ENCODE measurements around the gene GOLGA6L10. TPM values are rescaled to one million over a fixed set of nuclear protein-coding genes. Genes with fewer than 3 reads are reported as not detected.
"Not testable (repeated sequence)": the region's sequence is repeated elsewhere in the genome, so short reads cannot be mapped to it uniquely, and the experiment has no call there.

Gene GOLGA6L10
- total and polyA plus RNA-seq, 2 of the 4 experiments (the other 2 are of a cell fraction), result under 0.01 to 0.79 TPM

GRCh38 chr15:82338053-82338452, 11.2 kb downstream of the GOLGA6L10 start:
- BruUV-seq (replicated peaks); H3K23ac ChIP-seq (ENCODE audit: low read depth, low read length); H4K91ac ChIP-seq (ENCODE audit: insufficient read depth, low read depth, low read length); POLR2A ChIA-PET (ENCODE audit: unreplicated experiment); H3K56ac ChIP-seq (ENCODE audit: extremely low read depth, insufficient read depth, low read length); H2BK5ac ChIP-seq (ENCODE audit: low read depth, low read length, poor library complexity, severe bottlenecking); H2AFZ ChIP-seq (replicated peaks; ENCODE audit: low read length, poor library complexity); H4K5ac ChIP-seq (ENCODE audit: low read depth, low read length); H3K36me3 ChIP-seq (ENCODE audit: control insufficient read depth, insufficient read depth, low read length); H3K9me1 ChIP-seq (ENCODE audit: insufficient read depth, low read length); H4K8ac ChIP-seq (ENCODE audit: low read depth in 2 of 2, low read length in 2 of 2); H3K27me3 ChIP-seq (ENCODE audit: control insufficient read depth, insufficient read depth, low read length); intact Hi-C loops (cut with micrococcal nuclease); H2BK15ac ChIP-seq (ENCODE audit: low read depth, low read length); dilution Hi-C loops (cut with HindIII; ENCODE audit: low sequenced_read_pairs, unreplicated experiment); H3K14ac ChIP-seq (replicated peaks; ENCODE audit: low read depth, low read length); H2BK120ac ChIP-seq (ENCODE audit: low read depth, low read length); H3K79me1 ChIP-seq (ENCODE audit: low read depth in 1 of 2, low read length in 2 of 2); CTCF ChIA-PET; H3K4me3 ChIP-seq (ENCODE audit: insufficient read depth, low read depth, low read length); H2AK5ac ChIP-seq (ENCODE audit: low read depth, low read length); H2BK20ac ChIP-seq (ENCODE audit: low read depth, low read length); in situ Hi-C loops (cut with MboI; ENCODE audit: low sequenced_read_pairs); H3K4me1 ChIP-seq (ENCODE audit: control insufficient read depth, insufficient read depth, low read length); H3K27ac ChIP-seq (ENCODE audit: insufficient read depth, low read length); H3K9me3 ChIP-seq (ENCODE audit: control insufficient read depth, insufficient read depth, low read length); H2AK9ac ChIP-seq (replicated peaks; ENCODE audit: low read depth, low read length, poor library complexity); H3K4me2 ChIP-seq (ENCODE audit: low read depth, low read length); H3K4ac ChIP-seq (ENCODE audit: low read depth, low read length); H4K20me1 ChIP-seq (ENCODE audit: insufficient read depth, low read length); ATAC-seq (ENCODE audit: low read depth); H3K9ac ChIP-seq (ENCODE audit: low read depth, low read length); H3K18ac ChIP-seq (ENCODE audit: low read depth, low read length); DNase-seq: not testable (repeated sequence)
- no CpG with 5 or more reads among the region's 11 CpGs for WGBS, 2 experiments (ENCODE audit: extremely low coverage in 2 of 2, insufficient read length in 1 of 2)

DNA sequence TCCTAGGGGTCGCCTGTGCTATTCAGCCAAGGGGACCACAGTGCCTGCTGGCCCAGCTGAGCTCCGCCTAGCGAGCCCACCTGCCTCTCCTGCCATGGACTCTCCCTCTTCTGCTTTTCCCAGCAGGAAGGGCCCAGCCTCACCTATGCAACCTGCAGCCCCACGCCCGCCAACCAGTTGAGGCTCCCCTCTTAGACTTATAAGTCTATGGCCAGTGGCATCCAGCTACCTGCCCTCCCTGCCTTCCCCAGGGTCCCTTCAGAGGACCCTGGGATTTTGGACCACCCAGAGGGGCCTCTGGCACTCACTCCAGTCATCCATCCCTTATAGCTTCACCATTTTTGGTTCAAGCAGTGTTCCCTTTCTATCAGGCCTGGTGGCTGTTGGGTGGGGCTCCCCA, 12.2 kb downstream of the GOLGA6L10 start:
- H3K9me1 ChIP-seq (ENCODE audit: insufficient read depth, low read length); H3K9ac ChIP-seq (ENCODE audit: low read depth, low read length); DNase-seq; H2BK20ac ChIP-seq (ENCODE audit: low read depth, low read length); H3K14ac ChIP-seq (replicated peaks; ENCODE audit: low read depth, low read length); ATAC-seq (ENCODE audit: low read depth); CTCF ChIA-PET; H4K5ac ChIP-seq (ENCODE audit: low read depth, low read length); H3K9me3 ChIP-seq (ENCODE audit: control insufficient read depth, insufficient read depth, low read length); H2BK120ac ChIP-seq (ENCODE audit: low read depth, low read length); H2AK5ac ChIP-seq (ENCODE audit: low read depth, low read length); H2AFZ ChIP-seq (replicated peaks; ENCODE audit: low read length, poor library complexity); H3K23ac ChIP-seq (ENCODE audit: low read depth, low read length); dilution Hi-C loops (cut with HindIII; ENCODE audit: low sequenced_read_pairs, unreplicated experiment); H3K36me3 ChIP-seq (ENCODE audit: control insufficient read depth, insufficient read depth, low read length); H3K27ac ChIP-seq (ENCODE audit: insufficient read depth, low read length); H4K91ac ChIP-seq (ENCODE audit: insufficient read depth, low read depth, low read length); H3K4ac ChIP-seq (ENCODE audit: low read depth, low read length); H4K20me1 ChIP-seq (ENCODE audit: insufficient read depth, low read length); H2BK15ac ChIP-seq (ENCODE audit: low read depth, low read length); H3K79me1 ChIP-seq (ENCODE audit: low read depth in 1 of 2, low read length in 2 of 2); intact Hi-C loops (cut with micrococcal nuclease); H3K56ac ChIP-seq (ENCODE audit: extremely low read depth, insufficient read depth, low read length); H3K4me3 ChIP-seq (ENCODE audit: insufficient read depth, low read depth, low read length); POLR2A ChIA-PET (ENCODE audit: unreplicated experiment); H3K18ac ChIP-seq (ENCODE audit: low read depth, low read length); in situ Hi-C loops (cut with MboI; ENCODE audit: low sequenced_read_pairs); BruUV-seq (replicated peaks); H3K4me1 ChIP-seq (ENCODE audit: control insufficient read depth, insufficient read depth, low read length); H2AK9ac ChIP-seq (replicated peaks; ENCODE audit: low read depth, low read length, poor library complexity); H4K8ac ChIP-seq (ENCODE audit: low read depth in 2 of 2, low read length in 2 of 2); H3K27me3 ChIP-seq (ENCODE audit: control insufficient read depth, insufficient read depth, low read length); H2BK5ac ChIP-seq (ENCODE audit: low read depth, low read length, poor library complexity, severe bottlenecking); H3K4me2 ChIP-seq (ENCODE audit: low read depth, low read length): not testable (repeated sequence)
- WGBS, 2 experiments (ENCODE audit: extremely low coverage in 2 of 2, insufficient read length in 1 of 2), result no CpG with 5 or more reads among the region's 5 CpGs
